Activated CD4-positive, alpha-beta T cell treated with anti-CD3 and anti-CD28 coated beads, Interleukin-2, amount 10 ng/mL, durations not matched to agents 7 days and 5 days (primary cell): ENCODE measurements around the gene TECPR2. TPM values are rescaled to one million over a fixed set of nuclear protein-coding genes. Genes with fewer than 3 reads are reported as not detected.

ENCODE experiments used
- CTCF ChIA-PET: fragments of 350-600 bp; sonication (Branson Sonifier 250); formaldehyde crosslinking; loops from one replicate; lab custom pipeline; 2021; ENCODE audit warnings: antibody characterized with exemption; lab: Charles Lee
- POLR2A ChIA-PET: fragments of 350-600 bp; sonication (Branson Sonifier 250); formaldehyde crosslinking; loops from one replicate; lab custom pipeline; 2021; ENCODE audit warnings: antibody characterized with exemption; lab: Charles Lee
- DNase-seq: peaks from one replicate; pipeline ENCODE4 v3.0.0-alpha.2; 2020
- H3K27ac Mint-ChIP-seq: one replicate; pipeline ENCODE4 v1.8.0; 2021; ENCODE audit warnings: mild to moderate bottlenecking, moderate library complexity, mixed read lengths
- H3K27me3 Mint-ChIP-seq: one replicate; pipeline ENCODE4 v1.8.0; 2021; ENCODE audit warnings: mixed read lengths
- H3K36me3 Mint-ChIP-seq: one replicate; pipeline ENCODE4 v1.8.0; 2021; ENCODE audit warnings: low read depth, mixed read lengths
- H3K4me1 Mint-ChIP-seq: one replicate; pipeline ENCODE4 v1.8.0; 2021; ENCODE audit warnings: mixed read lengths
- H3K4me3 Mint-ChIP-seq: one replicate; pipeline ENCODE4 v1.8.0; 2021; ENCODE audit warnings: mild to moderate bottlenecking, moderate library complexity, mixed read lengths
- H3K9me3 Mint-ChIP-seq: one replicate; pipeline ENCODE4 v1.8.0; 2021; ENCODE audit warnings: mixed read lengths
- total RNA-seq, 2 experiments: library from RNA; stranded (reverse); gene quantifications; one replicate each; pipeline ENCODE4 v1.2.3, GENCODE V29; 2021

Gene TECPR2
- 10 to 100 TPM in 1 of 2 experiments, 1 to 10 TPM in 1; 8.2 to 10.7 TPM for total RNA-seq

- Mint-ChIP-seq H3K9me3 (no peaks in the 10 kb centered on the region), H3K4me3 (no peak within 1 kb of the TSS), H3K4me1 (peaks cover 25% of the 10 kb centered on the region), H3K27me3 (no peaks in the 10 kb centered on the region), H3K36me3 (peaks cover 7% of the 10 kb centered on the region), H3K27ac (peak within 1 kb of the TSS; percentile 98)
- ChIA-PET CTCF (interaction anchor here (1.1 to 1.7 kb wide), 3 partner anchors 13 to 28 kb away, joined by 4 to 5 read pairs (median 5); no protein-coding TSS in a partner anchor), POLR2A (interaction anchor here (0.7 to 1.2 kb wide), 3 partner anchors 14 to 516 kb away, joined by 3 read pairs; no protein-coding TSS in a partner anchor)
- peak; percentile 97 for DNase-seq
These were observed at the start of gene TECPR2, which contains the start of gene CINP for GRCh38 chr14:102362545-102363181. TECPR2 (plus strand) TSS chr14:102362941; CDS start chr14:102376722, 13,781 bp downstream. CINP (minus strand) TSS chr14:102362890; CDS start chr14:102362851, 39 bp downstream.

- Mint-ChIP-seq H3K27me3 (no peaks in the 10 kb centered on the region), H3K36me3 (no peaks in the 10 kb centered on the region), H3K4me1 (peaks cover 53% of the 10 kb centered on the region), H3K4me3 (peak overlapping the region; percentile 84), H3K9me3 (no peaks in the 10 kb centered on the region), H3K27ac (peak overlapping the region; percentile 83)
- POLR2A ChIA-PET, result interaction anchor here (0.6 kb wide), 1 partner anchor 66 kb away, joined by 5 read pairs; no protein-coding TSS in a partner anchor
- CTCF ChIA-PET, result interaction anchor here (0.6 to 5.0 kb wide), 17 partner anchors 9 to 361 kb away, joined by 3 to 34 read pairs (median 3); partner anchors contain the start of gene MOK
- DNase-seq, result peak; percentile 83
These were observed 48.3 kb upstream of the TECPR2 start for GRCh38 chr14:102314242-102315011.

GRCh38 chr14:102315121-102315520 is 47.6 kb upstream of the TECPR2 start:
- POLR2A ChIA-PET, result interaction anchor here (0.6 kb wide), 1 partner anchor 66 kb away, joined by 5 read pairs; no protein-coding TSS in a partner anchor
- no peaks in the 10 kb centered on the region for H3K36me3 Mint-ChIP-seq
- H3K9me3 Mint-ChIP-seq, result no peaks in the 10 kb centered on the region
- no peak overlapping the region for H3K27ac Mint-ChIP-seq
- H3K4me3 Mint-ChIP-seq, result peak overlapping the region; percentile 84
- DNase-seq, result no peak
- CTCF ChIA-PET, result interaction anchor here (0.6 to 5.0 kb wide), 8 partner anchors 10 to 470 kb away, joined by 3 to 34 read pairs (median 5); partner anchors contain the start of gene MOK
- no peaks in the 10 kb centered on the region for H3K27me3 Mint-ChIP-seq
- peaks cover 54% of the 10 kb centered on the region for H3K4me1 Mint-ChIP-seq

- no peaks in the 10 kb centered on the region for H3K27me3 Mint-ChIP-seq
- H3K36me3 Mint-ChIP-seq, result no peaks in the 10 kb centered on the region
- ChIA-PET POLR2A (interaction anchor here (0.6 kb wide), 1 partner anchor 348 kb away, joined by 6 read pairs; no protein-coding TSS in a partner anchor), CTCF (interaction anchor here (0.6 to 5.0 kb wide), 16 partner anchors 8 to 507 kb away, joined by 3 to 34 read pairs (median 4); partner anchors contain the start of gene MOK)
- H3K27ac Mint-ChIP-seq, result peak overlapping the region; percentile 91
- DNase-seq, result peak; percentile 37
- no peaks in the 10 kb centered on the region for H3K9me3 Mint-ChIP-seq
- H3K4me1 Mint-ChIP-seq, result peaks cover 65% of the 10 kb centered on the region
- H3K4me3 Mint-ChIP-seq, result peak overlapping the region; percentile 84
These were observed 46.4 kb upstream of the TECPR2 start for GRCh38 chr14:102316338-102316742.

- Mint-ChIP-seq H3K9me3 (no peaks in the 10 kb centered on the region), H3K4me3 (peak overlapping the region; percentile 84), H3K27ac (peak overlapping the region; percentile 91), H3K36me3 (no peaks in the 10 kb centered on the region), H3K27me3 (no peaks in the 10 kb centered on the region), H3K4me1 (peaks cover 70% of the 10 kb centered on the region)
- ChIA-PET POLR2A (interaction anchor here (0.6 to 1.0 kb wide), 2 partner anchors 193 to 349 kb away, joined by 5 to 6 read pairs; partner anchors contain the start of gene ANKRD9), CTCF (interaction anchor here (0.6 to 5.0 kb wide), 24 partner anchors 8 to 597 kb away, joined by 3 to 34 read pairs (median 4); partner anchors contain the start of gene MOK)
- peak; percentile 92 for DNase-seq
These were observed 45.8 kb upstream of the TECPR2 start for GRCh38 chr14:102316743-102317563.

- Mint-ChIP-seq H3K27ac (peak overlapping the region; percentile 91), H3K4me3 (peak overlapping the region; percentile 84), H3K27me3 (no peaks in the 10 kb centered on the region), H3K9me3 (no peaks in the 10 kb centered on the region), H3K36me3 (no peaks in the 10 kb centered on the region), H3K4me1 (peaks cover 73% of the 10 kb centered on the region)
- POLR2A ChIA-PET, result interaction anchor here (1.0 kb wide), 1 partner anchor 192 kb away, joined by 5 read pairs; the partner anchor contains the start of gene ANKRD9
- peak; percentile 44 for DNase-seq
- CTCF ChIA-PET, result interaction anchor here (0.6 to 5.0 kb wide), 19 partner anchors 9 to 598 kb away, joined by 3 to 34 read pairs (median 4); partner anchors contain the start of gene MOK
These were observed 45.0 kb upstream of the TECPR2 start for GRCh38 chr14:102317564-102318248.

- Mint-ChIP-seq H3K27ac (peak overlapping the region; percentile 91), H3K4me1 (peaks cover 74% of the 10 kb centered on the region), H3K27me3 (no peaks in the 10 kb centered on the region), H3K4me3 (peak overlapping the region; percentile 84), H3K9me3 (no peaks in the 10 kb centered on the region), H3K36me3 (peaks cover 2% of the 10 kb centered on the region)
- CTCF ChIA-PET, result interaction anchor here (0.7 to 2.5 kb wide), 3 partner anchors 14 to 24 kb away, joined by 3 to 8 read pairs (median 6); no protein-coding TSS in a partner anchor
- POLR2A ChIA-PET, result interaction anchor here (1.1 kb wide), 1 partner anchor 10 kb away, joined by 3 read pairs; no protein-coding TSS in a partner anchor
- DNase-seq, result no peak
These were observed 43.9 kb upstream of the TECPR2 start for GRCh38 chr14:102318781-102319276.

GRCh38 chr14:102319351-102320032 is 43.2 kb upstream of the TECPR2 start, which contains the start of gene ZNF839:
ZNF839 (plus strand) TSS chr14:102319746; CDS start chr14:102319766, 20 bp downstream.
- H3K4me1 Mint-ChIP-seq, result peaks cover 67% of the 10 kb centered on the region
- peak; percentile 94 for DNase-seq
- CTCF ChIA-PET, result interaction anchor here (0.7 to 2.5 kb wide), 4 partner anchors 14 to 23 kb away, joined by 3 to 8 read pairs (median 4); no protein-coding TSS in a partner anchor
- POLR2A ChIA-PET, result interaction anchor here (1.1 kb wide), 1 partner anchor 10 kb away, joined by 3 read pairs; no protein-coding TSS in a partner anchor
- peaks cover 2% of the 10 kb centered on the region for H3K36me3 Mint-ChIP-seq
- H3K4me3 Mint-ChIP-seq, result peak within 1 kb of the TSS; percentile 85
- peak within 1 kb of the TSS; percentile 97 for H3K27ac Mint-ChIP-seq
- H3K9me3 Mint-ChIP-seq, result no peaks in the 10 kb centered on the region
- H3K27me3 Mint-ChIP-seq, result no peaks in the 10 kb centered on the region

- ChIA-PET CTCF (interaction anchor here (0.8 to 2.5 kb wide), 2 partner anchors 13 to 15 kb away, joined by 3 to 8 read pairs; no protein-coding TSS in a partner anchor), POLR2A (interaction anchor here (1.1 kb wide), 1 partner anchor 9 kb away, joined by 3 read pairs; no protein-coding TSS in a partner anchor)
- no peaks in the 10 kb centered on the region for H3K9me3 Mint-ChIP-seq
These were observed 42.6 kb upstream of the TECPR2 start for GRCh38 chr14:102320033-102320660.

More at GRCh38 chr14:102320033-102320660, 42.6 kb upstream of the TECPR2 start:
- Mint-ChIP-seq H3K27me3 (no peaks in the 10 kb centered on the region), H3K36me3 (peaks cover 2% of the 10 kb centered on the region), H3K4me1 (peaks cover 61% of the 10 kb centered on the region), H3K4me3 (peak overlapping the region; percentile 85), H3K27ac (peak overlapping the region; percentile 97)
- DNase-seq, result peak; percentile 38
